GM12875 (cell line): ENCODE results near the gene SFXN3.

Source experiments
- H3K4me3 ChIP-seq: one replicate; pipeline ENCODE4 v1.5.1; 2011; ENCODE audit warnings: low read depth, low read length, control low read depth
- TF ChIP-seq, protein P1 (sequence below): IDR thresholded peaks from 2 replicates; pipeline ENCODE4 v1.5.1; 2011; ENCODE audit warnings: low read depth, mild to moderate bottlenecking, control low read depth, inconsistent platforms, low read length, moderate library complexity, borderline replicate concordance; ENCODE audit not compliant: insufficient read depth

SFXN3 gene

DNA sequence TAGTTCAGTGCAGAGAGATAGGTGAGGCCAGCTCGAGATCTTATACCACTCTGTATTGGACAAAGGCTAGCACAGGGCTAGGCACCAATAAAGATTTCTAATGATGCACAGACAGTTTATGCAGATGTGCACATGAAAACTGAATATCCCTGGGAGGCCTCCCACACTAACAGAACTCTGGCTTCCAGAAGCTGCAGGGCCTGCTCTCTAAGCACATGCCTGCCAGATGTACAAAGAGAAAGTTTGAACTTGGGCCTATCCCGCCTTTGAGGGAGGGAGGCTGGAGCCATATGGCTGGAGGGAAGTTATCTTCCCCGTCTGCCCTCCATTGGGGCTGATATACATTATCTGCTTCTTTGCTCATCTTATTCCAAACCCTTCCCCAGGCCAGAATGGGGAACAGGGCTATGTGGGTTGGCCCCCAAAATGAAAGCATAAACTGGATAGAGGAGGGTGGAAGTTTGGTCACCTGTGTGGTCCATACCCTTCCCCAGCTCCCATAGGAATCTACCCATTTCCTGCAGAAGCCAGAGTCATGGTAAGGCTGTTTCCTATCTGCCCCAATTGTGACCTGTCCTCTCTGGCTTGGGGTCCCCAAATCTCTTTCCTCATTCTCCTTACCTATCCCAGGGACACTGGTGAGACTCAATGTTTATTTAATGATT is 34.6 kb downstream of the SFXN3 start:
- TF ChIP-seq, protein P1, sequence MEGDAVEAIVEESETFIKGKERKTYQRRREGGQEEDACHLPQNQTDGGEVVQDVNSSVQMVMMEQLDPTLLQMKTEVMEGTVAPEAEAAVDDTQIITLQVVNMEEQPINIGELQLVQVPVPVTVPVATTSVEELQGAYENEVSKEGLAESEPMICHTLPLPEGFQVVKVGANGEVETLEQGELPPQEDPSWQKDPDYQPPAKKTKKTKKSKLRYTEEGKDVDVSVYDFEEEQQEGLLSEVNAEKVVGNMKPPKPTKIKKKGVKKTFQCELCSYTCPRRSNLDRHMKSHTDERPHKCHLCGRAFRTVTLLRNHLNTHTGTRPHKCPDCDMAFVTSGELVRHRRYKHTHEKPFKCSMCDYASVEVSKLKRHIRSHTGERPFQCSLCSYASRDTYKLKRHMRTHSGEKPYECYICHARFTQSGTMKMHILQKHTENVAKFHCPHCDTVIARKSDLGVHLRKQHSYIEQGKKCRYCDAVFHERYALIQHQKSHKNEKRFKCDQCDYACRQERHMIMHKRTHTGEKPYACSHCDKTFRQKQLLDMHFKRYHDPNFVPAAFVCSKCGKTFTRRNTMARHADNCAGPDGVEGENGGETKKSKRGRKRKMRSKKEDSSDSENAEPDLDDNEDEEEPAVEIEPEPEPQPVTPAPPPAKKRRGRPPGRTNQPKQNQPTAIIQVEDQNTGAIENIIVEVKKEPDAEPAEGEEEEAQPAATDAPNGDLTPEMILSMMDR, result no peak
- no peak overlapping the region for H3K4me3 ChIP-seq

GRCh38 chr10:101066146-101066895 is 35.3 kb downstream of the SFXN3 start:
- TF ChIP-seq, protein P1, result peak; percentile 54
- H3K4me3 ChIP-seq, result peak overlapping the region; percentile 63

DNA sequence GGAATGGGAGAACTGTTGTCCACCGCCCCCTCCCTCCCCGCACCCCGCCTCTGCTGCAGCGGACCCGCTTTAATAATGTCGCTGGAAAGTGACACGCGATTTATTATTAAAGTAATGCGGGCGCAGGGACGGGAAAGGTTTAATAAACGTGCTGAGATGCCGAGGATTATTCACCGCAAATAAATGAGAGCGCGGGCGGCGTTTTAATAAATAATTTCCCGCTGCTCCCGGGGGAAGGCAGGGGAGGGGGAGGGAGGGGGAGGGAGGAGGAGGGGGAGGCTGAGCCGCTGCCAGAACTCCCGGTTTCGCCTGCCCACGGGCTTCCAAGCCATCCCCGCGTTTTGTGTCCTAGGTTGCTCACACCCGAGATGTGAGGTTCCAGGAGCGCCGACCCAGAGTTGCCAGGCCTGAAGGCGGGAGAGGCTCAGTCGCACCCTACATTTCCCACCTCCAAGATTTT is 35.9 kb downstream of the SFXN3 start:
- peak overlapping the region; percentile 63 for H3K4me3 ChIP-seq

DNA sequence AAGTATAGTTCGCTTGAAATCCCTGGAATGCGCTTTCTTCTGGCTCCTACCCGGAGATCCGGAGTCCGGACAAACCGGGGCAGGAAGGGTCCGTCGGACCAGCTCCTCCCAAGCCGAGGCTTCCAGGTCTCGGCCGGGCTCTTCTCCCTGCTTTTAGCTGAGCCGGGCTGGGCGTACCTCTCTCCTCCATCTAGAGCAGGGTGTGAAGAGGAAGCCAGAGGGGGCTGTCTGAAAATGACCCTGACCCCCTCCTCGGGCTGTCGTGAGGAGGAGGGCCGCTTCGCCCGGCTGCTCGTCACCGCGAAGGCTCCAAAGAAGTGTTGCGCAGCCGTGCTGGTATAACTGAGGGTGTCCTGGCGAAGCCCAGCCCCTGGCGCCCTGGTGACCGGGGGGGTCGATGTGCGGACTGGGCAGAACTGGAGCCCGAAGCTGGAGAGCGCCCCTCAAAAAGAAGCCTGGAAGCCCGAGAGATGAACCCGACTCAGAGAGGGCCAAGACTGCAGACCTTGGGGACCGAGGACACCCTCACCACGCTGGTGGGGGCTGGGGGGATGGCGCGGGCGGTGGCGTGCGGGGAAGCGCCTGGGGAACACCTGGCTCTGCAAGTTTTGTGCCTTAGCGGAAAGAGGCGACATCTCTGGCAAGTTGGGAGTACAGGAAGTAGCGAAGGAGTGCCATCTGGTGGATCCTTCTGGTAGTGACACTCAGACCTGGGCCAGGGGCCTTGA is 36.5 kb downstream of the SFXN3 start:
- TF ChIP-seq, protein P1, result peak; percentile 73
- H3K4me3 ChIP-seq, result peak overlapping the region; percentile 63

More for the DNA sequence above, 35.9 kb downstream of the SFXN3 start:
- TF ChIP-seq, protein P1, result no peak

DNA sequence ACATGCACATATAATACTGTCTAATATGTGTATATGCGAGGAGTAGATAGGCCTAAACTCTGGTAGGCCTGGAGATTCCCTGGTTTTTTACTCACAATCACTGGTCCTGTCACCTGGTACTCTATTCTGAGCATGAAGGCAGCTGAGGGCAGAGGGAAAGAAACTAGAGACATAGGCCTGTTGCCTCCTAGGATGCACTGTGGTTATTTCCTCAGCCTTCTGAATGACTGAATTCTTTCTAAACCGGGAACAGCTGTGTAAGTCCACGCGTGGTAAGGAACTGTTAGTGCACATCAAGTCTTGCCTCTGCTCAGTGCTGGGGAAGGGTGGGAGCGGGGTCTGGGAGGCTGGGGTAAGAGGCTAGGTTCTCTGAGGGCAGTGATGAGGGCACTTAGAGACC is 38.4 kb downstream of the SFXN3 start:
- TF ChIP-seq, protein P1, result no peak
- H3K4me3 ChIP-seq, result no peak overlapping the region

- TF ChIP-seq, protein P1, result no peak
- no peak overlapping the region for H3K4me3 ChIP-seq
Measured at GRCh38 chr10:101070098-101070497, 39.1 kb downstream of the SFXN3 start.
